Measurements from ENCODE around the gene SCUBE2.

Gene SCUBE2

DNA sequence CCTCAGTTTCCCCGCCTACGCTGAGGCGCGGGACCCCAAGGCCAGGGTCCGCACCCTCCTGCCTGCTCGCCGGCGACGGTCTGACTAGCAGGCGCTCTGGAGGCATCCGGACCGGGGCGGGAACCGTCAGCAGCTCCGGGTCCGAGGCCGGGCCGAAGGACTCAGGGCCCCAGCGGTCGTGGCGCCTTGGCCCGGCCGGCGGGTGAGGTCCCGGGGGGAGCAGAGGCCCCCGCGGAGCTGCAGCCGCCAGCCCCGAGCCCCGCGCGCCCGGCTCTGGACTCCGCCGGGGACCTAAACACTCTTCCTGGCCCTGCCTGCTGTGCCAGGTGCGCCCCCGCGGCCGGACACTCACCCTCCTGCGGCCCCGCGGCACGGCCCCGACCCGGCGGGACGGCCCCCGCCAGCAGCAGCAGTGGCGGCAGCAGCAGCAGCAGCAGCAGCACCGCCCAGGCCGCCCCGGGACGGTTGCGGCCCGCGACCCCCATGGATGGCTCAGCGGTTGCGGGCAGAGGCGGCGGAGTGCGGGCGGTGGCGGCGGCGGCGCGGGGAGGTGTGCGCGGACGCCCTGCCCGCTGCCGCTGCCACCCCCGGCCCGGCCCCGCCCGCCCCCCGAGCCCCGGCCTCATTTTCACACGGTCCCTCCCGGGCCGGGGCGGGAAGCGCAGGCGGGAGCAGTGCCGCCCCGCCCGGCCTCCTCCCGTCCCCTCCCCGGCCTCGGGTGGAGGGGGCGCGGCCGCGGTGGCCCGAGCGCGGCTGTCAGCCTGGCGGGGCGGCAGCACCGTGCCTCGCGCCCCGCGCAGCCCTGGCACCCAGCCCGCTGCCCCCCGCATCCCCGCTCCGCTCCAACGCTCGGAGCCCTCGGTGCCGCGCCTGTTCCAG lies at the start of gene SCUBE2:
Gene SCUBE2 (minus strand): TSS at position 556 of the 879 bp plus-strand sequence. CDS start 71 bp downstream, at position 485.
- DNase-seq, result no peak

DNA sequence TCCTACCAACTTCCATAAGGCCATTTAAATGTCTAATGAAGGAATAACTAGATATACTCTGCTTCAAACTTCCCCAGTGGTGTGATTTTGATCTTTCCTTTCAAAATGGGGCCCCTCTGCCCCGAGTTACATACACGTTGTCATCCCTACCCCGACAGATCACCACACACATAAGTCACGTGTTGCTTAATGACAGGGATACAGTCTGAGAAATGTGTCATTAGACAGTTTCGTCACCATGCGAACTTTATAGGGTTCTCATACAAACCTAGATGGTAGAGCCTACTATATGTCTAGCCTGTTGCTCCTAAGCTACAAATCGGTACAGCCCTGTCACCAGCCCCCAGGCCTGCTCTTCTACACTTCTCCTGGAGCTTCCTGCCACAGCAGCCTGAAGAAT lies 49.8 kb upstream of the SCUBE2 start:
- DNase-seq, result no peak

DNA sequence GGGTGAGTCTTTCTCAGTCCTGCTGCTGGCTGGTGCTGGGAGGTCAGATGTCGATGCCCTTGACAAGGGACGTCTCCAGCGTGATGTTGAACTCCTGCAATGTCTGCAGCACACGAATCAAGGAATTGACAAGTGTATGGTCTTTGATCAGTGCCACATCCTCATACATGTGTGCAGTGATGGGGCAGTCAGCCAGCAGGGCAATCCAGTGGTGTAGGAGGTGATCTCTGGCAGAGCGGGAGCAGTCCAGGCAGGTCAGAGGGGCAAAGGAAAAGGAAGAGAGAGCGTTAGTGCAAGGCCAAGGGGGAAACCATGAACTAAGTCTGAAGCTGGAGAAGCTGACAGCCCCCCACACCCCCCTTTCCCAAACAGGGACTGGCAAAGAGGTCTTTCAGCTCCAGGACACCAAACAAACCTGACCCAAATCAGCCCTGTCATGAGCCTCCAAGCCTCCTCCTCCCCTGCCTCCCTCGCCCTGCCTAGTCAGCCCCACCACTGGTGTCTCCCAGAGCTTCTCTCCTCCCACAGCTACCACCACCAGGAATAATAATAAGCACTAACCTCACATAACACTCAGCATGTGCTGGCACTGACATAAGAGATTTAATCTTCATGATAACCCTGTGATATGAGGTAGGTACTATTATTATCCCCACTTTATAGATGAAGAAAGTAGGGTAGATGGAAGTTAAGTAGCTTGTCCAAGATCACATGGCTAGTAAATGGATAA lies 48.4 kb upstream of the SCUBE2 start:
- no peak for DNase-seq

DNA sequence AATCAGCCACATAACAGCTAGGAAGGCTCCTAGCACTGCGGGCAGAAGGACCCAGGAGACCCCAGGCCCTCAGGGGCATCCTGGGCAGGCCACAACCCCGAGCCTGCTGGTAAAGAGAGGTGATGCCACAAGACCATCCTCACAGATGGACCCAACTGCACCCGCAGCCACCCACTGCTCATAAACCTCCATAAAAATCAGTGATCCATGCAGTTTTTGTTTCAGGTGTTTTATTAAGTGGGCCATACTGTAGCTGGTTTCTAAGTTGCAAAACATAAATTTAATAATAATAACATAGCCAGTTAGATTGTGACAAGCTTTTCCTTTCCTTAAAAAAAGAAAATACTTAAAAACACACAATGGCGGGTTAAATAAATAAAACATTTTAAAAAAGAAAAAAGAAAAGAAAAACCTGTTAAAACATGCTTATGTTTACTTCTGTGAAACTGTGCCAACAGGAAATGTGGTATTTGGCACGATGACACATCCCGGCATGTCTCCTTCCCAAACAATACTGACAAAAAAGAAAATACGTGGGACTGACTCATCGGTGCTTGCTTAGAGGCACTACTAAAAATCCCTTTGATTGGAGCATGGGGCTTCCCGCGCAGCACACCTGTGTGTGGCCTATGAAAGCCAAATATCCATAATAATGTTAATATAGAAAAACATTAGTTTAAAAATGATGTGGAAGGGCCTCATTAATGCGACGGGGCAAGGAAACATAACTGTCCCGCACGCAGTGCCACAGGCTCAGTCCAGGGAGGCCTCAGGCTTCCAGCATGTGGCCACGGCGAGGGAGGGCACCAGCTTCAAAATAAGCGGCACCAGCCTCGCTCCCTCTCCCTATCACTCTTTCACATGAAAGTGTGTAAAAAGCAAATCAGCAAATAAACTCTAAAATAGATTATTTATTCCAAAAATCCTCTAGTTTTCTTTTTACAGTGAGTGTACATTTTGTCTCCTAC lies 47.5 kb upstream of the SCUBE2 start:
- DNase-seq, result peak in 1 of 2 experiments; percentile 3

DNA sequence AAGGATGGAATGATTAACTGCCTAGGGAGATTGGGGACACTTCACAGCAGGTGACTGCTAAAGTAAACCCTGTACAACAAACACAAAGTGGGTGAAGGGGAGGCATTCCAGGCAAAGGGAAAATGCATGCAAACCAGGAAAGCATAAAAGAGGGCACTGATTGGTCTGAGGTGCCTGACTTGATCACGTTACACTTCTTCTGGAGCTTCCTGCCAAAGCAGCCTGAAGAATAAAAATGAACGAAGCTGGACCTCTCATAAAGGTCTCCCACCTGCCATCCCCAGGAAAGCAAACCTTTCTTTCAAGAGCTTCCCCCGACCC lies 46.7 kb upstream of the SCUBE2 start:
- DNase-seq, result peak in 1 of 2 experiments; percentile 94

DNA sequence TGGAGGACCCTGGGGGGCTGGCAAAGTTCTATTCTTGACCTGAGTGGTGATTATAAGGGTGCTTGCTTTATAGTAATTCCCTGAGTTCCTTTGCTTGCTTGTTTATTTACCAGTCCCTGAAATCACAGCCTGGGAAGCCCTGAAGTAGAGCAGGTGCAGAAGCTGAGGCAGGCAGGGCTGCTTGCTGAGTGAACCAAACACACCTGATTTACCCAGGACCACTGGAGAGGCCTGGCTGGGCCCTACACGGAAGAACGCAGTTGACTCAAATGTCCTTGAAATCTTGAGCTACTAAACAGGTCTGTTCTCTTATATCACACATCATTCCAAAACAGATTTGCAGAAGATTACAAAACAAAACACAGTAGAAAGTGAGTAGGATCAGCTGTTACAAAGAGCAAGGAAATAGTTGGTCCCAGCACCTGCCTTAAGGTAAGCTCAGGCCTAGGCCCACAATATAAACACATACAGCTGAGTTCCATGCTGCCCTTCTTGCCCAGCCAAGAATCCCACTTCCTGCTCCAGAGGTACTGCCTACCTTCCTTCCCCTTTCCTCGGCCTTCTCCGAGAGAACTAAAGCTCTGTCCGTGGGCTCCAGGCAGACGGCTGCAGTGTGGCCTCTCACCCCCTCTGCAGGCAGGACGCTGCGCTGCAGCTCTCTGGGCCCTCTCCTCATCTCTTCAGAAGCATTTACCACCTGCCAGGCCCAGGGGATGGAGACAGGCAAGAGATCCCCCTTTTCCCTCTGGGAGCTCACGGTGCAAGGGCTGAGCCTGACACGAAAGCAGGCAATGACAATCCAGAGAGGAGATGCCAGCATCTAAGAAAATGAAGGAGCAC lies 46.1 kb upstream of the SCUBE2 start:
- peak; percentile 71 to 94 for DNase-seq

DNA sequence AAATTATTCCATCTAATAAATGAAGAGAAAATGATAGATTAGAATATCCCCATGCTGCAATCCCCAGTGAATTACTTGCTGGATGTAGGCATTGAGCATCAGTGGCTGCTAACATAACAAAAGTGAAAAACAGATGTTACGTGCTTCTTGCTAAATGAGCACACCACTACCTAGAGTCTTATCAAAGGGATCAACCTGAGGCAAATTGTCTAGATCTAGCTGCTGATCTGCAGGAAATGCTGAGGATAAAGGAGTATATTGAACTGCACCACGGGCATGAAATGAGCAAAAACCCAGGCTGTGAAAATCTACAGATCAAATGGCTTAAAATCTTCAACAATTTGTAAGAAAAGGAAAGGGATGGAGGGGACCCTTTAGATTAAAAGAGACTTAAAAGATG lies 45.3 kb upstream of the SCUBE2 start:
- no peak for DNase-seq

DNA sequence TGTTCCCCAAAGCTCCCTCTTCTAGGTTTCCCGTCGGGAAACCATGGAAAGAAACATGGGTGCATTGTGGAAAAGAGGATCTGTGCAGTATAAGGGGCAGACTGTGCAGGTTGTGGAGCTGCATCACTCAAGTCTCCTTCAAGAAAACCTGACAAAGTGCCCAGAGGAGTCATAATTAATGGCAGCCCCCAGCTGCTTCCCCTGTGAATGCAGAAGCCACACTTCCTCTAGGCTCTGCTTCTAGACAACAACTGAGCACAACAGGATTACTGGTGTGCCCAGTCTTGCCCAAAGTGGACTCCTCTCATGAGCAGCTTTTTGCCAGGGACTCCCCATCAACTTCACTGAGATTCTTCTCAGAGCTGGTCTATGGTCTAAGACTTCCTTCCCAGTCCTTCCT lies 42.6 kb upstream of the SCUBE2 start:
- DNase-seq, result no peak

DNA sequence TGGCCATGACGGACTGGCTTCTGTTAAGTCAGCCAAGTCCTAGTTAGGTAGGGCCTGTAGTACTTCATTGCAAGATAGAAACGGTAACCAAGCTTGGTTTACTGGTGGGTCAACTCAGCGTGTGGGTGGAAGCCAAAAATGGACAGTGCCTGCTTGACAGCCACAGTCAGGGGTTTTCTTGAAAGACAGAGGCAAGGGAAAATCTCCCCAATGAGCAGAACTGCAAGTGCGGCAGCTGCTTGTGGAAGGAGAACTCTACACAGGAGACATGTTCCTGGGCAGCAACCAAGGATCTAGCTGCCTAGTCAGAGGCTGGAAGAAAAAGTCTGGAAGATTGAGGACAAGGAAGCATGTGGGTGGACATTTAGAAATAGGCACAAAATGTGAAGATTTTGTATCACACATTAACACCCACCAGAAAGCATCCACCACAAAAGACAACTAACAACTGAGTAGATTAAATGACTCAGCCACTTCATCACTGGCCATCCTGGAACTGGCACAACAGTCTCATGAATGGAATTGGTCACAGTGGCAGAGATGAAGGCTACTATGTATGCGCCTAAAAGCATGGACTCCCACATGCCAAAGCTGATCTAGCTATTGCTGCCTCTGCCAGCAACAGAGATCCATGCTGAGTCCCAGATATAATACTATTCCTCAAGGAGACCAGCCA lies 40.9 kb upstream of the SCUBE2 start:
- no peak for DNase-seq

DNA sequence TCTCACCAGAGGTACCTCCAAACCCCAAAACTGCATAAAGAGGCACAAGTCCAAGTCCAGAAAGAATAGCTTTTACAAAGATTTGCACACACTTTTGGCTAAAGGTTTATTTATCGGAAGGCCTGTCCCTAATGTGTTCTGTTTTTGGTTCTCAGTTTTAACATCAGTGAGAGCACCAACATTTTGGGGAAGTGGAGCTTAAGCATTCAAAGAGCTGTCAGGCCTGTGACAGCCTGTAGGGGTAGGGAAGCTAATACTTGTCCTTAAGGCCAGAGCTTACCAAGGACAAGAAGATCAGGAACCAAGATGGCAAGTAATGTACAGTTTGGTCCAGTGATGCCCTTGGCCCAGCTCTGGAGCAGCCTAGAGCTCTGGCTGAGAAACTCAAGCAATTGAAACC lies 38.9 kb upstream of the SCUBE2 start:
- no peak for DNase-seq

DNA sequence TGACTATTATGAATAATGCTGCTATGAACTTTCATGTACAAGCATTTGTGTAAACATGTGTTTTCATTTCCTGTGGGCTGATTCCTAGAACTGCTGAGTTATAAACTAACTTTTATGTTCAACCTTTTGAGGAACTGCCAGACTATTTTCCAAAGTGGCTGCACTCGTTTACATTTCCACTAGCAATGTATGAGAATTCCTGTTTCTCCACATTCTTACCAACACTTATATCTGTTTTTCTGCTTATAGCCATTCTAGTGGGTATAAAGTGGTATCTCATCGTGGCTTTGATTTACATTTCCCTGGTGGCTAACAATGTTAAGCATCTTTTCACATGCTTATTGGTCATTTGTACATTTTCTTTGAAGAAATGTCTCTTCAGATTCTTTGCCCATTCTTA lies 35.2 kb upstream of the SCUBE2 start:
- DNase-seq, result no peak

DNA sequence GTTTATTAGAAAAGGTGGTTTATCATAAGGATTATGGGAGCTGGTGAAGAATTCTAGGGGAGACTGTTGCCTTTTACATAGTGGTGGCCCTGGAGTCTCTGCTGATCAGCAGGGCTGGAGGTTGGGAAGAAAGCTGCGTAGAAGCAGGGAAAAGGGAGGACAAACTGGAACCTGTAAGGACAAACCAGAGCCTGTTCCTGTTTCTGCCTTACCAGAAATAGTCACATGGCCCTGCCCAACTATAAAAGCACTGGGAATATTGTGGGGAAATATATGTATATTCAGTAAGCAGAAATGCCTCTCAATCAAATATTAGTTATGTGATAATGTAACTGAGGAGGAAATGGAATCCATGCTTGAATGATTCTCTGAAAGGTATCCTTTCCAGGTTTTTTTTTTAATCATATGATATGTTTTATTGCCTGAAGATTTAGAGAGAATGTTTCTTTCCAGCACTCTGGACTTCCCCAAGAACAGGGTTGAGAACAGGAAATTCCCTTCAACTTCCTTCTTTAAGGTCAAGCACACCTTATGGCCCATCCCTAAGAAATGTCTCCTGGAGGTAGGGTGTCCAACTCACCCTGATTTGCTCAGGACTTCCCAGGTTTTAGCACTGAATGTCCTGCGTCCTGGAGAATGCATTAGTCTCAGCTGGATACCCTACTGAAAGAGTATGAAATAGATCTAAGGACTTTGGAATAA lies 33.9 kb upstream of the SCUBE2 start:
- DNase-seq, result no peak

DNA sequence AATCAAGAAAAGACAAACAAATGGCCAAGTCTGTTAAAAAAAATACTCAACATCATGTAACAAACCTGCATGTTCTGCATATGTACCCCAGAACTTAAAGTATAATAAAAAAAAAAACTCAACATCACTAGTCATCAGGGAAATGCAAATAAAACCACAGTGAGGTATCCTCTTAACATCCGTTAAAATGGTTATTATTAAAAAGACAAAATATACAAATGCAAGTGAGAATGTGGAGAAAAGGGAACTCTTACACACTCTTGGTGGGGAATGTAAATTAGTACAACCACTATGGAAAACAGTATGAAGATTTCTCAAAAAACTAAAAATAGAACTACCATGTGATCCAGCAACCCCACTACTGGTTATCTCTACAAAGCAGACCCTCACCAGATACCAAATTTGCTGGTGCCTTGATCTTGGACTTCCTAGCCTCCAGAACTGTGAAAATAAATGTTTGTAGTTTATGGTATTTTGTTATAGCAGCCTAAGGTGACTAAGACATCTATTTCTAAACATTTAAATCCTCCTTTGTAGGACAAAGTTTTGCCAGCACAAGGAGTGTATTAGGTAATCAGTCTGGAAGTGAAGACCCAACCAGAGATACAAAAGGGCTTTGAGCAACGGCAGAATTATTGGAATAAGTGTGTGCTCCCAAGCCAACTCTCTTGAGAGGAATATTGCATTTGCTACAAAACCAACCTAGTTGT lies 32.4 kb upstream of the SCUBE2 start:
- no peak for DNase-seq

DNA sequence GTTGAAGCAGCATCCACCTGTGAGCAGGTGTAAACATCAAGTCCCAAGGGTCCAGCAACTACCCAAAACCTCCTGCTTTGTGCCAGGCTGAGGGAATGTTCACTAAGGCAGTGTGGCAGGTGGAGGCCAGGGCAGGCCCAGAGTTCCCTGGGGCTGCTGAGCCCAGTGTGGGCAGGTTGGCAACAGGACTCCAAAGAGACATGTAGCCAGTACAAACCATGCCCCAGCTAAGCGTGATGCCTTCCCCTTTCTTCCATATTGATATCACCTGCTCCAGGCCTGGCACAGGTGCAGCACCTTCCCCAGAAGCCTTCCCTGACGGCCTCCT lies 30.0 kb upstream of the SCUBE2 start:
- DNase-seq, result no peak

DNA sequence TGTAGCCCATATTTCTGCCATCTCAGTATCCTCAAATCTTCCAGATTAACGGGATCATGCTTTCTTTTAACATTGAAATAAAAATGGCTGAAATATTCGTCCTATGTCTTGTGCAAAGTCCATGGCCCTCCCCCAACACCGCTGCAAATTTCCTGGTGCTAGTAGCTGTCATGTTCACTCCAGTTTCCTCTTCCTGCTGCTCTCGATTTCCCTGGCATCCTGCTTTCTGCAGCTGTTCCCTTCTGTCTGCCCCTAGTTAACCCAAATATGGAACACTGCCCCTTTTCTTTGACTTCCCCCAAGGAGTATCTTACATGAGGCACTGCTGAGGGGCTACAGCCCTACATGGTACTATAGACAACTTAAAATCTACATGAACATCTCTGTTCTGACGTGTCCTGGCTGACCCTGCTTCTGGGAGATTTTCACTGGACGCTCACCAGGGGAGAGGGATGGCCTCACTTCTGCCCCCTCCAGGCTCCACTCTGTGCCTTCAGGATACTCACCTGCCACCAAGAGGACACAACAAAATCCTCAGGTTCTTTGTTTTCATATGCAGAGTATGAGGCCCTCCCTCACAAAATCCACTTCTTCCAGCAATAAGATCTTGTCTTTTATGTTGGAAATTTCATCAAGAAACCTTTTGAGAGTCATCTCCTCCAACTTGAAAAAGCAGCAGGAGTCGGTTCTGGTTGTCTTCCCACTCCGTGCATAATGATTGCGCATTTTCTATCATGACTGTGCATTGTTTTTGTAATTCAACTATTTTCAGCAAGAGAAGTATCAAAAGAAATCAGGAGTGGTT lies 29.5 kb upstream of the SCUBE2 start:
- no peak for DNase-seq

DNA sequence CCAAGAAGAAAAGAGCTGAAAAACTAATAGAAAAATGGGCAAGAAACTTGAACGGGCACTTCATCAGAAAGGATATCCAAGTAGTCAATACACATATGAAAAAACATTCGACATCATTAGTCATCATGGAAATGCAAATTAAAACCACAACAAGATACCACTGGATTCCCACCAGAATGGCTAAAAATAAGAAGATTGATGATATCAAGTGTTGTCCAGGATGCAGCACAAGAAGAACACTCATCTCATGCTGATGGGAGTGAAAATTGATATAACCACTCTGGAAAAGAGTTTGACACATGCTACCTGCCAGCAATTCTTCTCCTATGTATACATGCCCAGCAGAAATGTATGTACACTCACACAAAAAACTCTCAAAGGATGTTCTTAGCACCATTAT lies 26.9 kb upstream of the SCUBE2 start:
- no peak for DNase-seq

DNA sequence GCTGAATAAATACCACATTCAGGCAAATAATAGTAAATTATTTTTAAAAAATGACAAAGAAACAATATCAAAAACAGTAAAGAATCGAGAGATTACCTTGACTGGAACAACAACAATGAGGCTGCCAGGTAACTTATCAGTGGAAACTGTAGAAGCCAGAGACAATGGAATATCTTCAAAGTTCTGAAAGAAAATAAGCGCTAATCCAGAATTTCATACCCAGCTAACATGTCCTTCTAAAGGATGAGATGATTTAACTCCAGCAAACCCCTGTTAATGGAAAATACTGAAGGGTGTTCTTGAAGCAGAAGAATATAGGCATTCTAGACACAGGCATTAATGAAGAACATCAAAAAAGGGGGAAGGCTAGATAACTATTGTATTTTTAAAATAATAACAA lies 20.7 kb upstream of the SCUBE2 start:
- DNase-seq, result no peak

DNA sequence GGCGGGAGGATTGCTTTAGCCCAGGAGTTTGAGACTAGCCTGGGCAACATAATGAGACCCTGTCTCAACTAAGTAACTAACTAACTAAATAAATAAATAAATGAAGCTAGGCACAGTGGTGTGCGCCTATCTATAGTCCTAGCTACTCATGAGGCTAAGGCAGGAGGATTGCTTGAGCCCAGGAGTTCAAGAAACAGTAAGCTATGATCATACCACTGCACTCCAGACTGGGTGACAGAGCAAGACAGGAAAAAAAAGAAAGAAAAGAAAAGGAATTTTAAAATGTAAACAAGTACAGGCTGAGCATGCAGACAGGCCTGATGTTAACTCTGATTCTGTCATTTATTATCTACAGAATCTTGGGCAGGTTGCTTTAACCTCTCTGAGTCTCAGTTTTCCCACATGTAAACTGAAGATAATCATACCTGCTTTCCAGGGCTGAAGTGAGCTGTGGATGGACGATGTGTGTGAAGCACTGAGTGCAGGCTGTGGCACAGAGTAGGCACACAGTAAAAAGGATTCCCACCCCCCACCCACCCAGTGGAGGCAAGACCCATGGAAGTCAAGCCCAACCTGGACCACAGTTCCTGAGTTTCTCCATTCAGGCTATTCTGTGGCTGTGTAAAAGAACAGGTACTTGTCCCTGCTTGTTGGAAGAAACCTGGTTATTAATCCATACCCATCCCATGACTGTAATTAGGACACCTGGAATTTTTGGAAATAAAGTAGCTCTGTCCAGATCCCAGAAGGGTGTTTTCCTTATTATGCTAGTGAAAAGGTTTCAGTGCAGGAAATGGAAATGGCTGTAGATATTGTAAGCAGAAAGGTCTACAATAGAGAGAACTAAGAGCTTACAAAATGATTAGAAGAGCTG lies 18.7 kb upstream of the SCUBE2 start:
- DNase-seq, result no peak

DNA sequence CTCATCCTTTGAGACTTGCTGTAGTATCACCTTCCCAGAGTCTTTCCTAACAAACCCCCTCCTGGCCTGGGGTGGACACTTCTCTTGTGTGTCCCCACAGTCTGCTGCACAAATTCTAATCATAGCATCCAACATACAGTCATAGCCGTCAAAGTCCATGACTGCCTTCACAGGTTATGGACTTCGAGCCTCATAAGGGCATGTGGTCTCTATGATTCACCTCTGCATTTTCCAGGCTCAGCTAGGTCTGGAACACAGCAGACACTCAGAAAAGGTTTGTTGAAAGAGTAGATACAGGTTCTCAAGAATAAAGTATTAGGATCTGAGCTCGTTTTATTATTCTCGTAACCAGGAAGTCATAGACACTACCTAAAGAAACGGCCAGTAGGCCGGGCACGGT lies 13.2 kb upstream of the SCUBE2 start:
- DNase-seq, result no peak
